HCT116 (cell line): ENCODE results near the gene NOP10. TPM values are rescaled to one million over a fixed set of nuclear protein-coding genes. Genes with fewer than 3 reads are reported as not detected.

Source experiments
- ATAC-seq: fragments of 200-7000 bp; cut with Tn5 transposase; 2 replicates; pipeline ENCODE4 v1.9.1; 2020; ENCODE audit warnings: mild to moderate bottlenecking, moderate library complexity
- BruUV-seq: library from RNA; stranded (reverse); fragments of 400-500 nt; replicated peaks from 2 replicates; lab custom pipeline; 2021; lab: Mats Ljungman, UMichigan
- CTCF ChIA-PET: fragments of 300-600 bp; sonication (Branson Sonifier 250); formaldehyde crosslinking; loops from one replicate; lab custom pipeline; 2021; ENCODE audit warnings: antibody characterized with exemption; lab: Charles Lee
- POLR2A ChIA-PET: fragments of 300-600, 350-600 bp; sonication (Branson Sonifier 250); formaldehyde crosslinking; loops from one replicate; lab custom pipeline; 2021; ENCODE audit warnings: antibody characterized with exemption; lab: Charles Lee
- RAD21 ChIA-PET, 2 experiments: fragments of 300-600 bp; sonication (Branson Sonifier 250); formaldehyde crosslinking; loops; one replicate each; lab custom pipeline; 2023; ENCODE audit warnings: low total read pairs in 2 of 2; ENCODE audit not compliant: uncharacterized antibody in 2 of 2, unreplicated experiment in 2 of 2, low non-redundant PET in 1 of 2; lab: Charles Lee
- DNase-seq: peaks from one replicate; pipeline ENCODE4 v3.0.0-alpha.2; 2010; ENCODE audit warnings: low read depth, low spot score
- H2AFZ ChIP-seq: fragments of 200-600 bp; shearing (Covaris generic), sonication (generic); 2 replicates; pipeline ENCODE4 v1.6.1; 2017; ENCODE audit warnings: low read depth, mixed run types, mixed read lengths, antibody characterized with exemption, low read length; ENCODE audit not compliant: poor library complexity, severe bottlenecking
- H3K27ac ChIP-seq: 2 replicates; pipeline ENCODE4 v1.5.1; 2012; ENCODE audit warnings: low read depth, low read length
- H3K27me3 ChIP-seq: fragments of 200-600 bp; sonication (generic); 2 replicates; pipeline ENCODE4 v1.6.1; 2016; ENCODE audit warnings: mixed run types, low read length, mixed read lengths; ENCODE audit not compliant: insufficient read depth
- H3K36me3 ChIP-seq, 2 experiments: fragments of 200-500 bp in 1 of 2; fragments of 200-600 bp in 1 of 2; sonication (Bioruptor generic) in 1 of 2; sonication (generic) in 1 of 2; 2 replicates each; pipeline versions ENCODE4 v1.5.1 to v1.6.1; 2014 to 2016; ENCODE audit warnings: low read length in 2 of 2, inconsistent platforms in 1 of 2, mixed read lengths in 1 of 2, mixed run types in 1 of 2; ENCODE audit not compliant: insufficient read depth in 2 of 2, control insufficient read depth in 1 of 2
- H3K4me1 ChIP-seq, 2 experiments: fragments of 200-600 bp in 1 of 2; sonication (generic) in 1 of 2; 2 replicates each; pipeline versions ENCODE4 v1.5.1 to v1.6.1; 2012 to 2017; ENCODE audit warnings: low read length in 2 of 2, inconsistent platforms in 1 of 2, mild to moderate bottlenecking in 1 of 2, mixed read lengths in 1 of 2, mixed run types in 1 of 2, moderate library complexity in 1 of 2; ENCODE audit not compliant: insufficient read depth in 2 of 2, control insufficient read depth in 1 of 2
- H3K4me2 ChIP-seq: fragments of 200-600 bp; sonication (generic); 2 replicates; pipeline ENCODE4 v1.6.1; 2017; ENCODE audit warnings: mixed run types, low read length, mixed read lengths
- H3K4me3 ChIP-seq, 2 experiments: fragments of 200-600 bp in 1 of 2; sonication (generic) in 1 of 2; replicated peaks in 1 of 2; 2 replicates each; pipeline ENCODE4 v1.5.1; 2011 to 2016; ENCODE audit warnings: low read length in 2 of 2, control low read depth in 1 of 2, low read depth in 1 of 2, mild to moderate bottlenecking in 1 of 2, mixed read lengths in 1 of 2, mixed run types in 1 of 2
- H3K79me2 ChIP-seq: fragments of 200-600 bp; sonication (generic); 2 replicates; pipeline ENCODE4 v1.6.1; 2017; ENCODE audit warnings: mild to moderate bottlenecking, mixed run types, low read length, moderate library complexity, mixed read lengths; ENCODE audit not compliant: insufficient read depth
- H3K9ac ChIP-seq: fragments of 200-600 bp; sonication (generic); 2 replicates; pipeline ENCODE4 v1.6.1; 2016; ENCODE audit warnings: low read length, mixed read lengths
- H3K9me2 ChIP-seq: fragments of 200-600 bp; sonication (generic), shearing (Covaris generic); 2 replicates; pipeline ENCODE4 v1.6.1; 2017; ENCODE audit warnings: mixed run types, mild to moderate bottlenecking, moderate library complexity; ENCODE audit not compliant: insufficient read depth
- H3K9me3 ChIP-seq, 2 experiments: fragments of 200-500 bp in 1 of 2; fragments of 200-600 bp in 1 of 2; sonication (Bioruptor generic) in 1 of 2; sonication (generic) in 1 of 2; 2 replicates each; pipeline ENCODE4 v1.6.1; 2014 to 2017; ENCODE audit warnings: low read length in 2 of 2, mixed read lengths in 2 of 2, inconsistent platforms in 1 of 2, low read depth in 1 of 2, mild to moderate bottlenecking in 1 of 2, mixed run types in 1 of 2, moderate library complexity in 1 of 2; ENCODE audit not compliant: control insufficient read depth in 1 of 2, insufficient read depth in 1 of 2
- H4K20me1 ChIP-seq: fragments of 200-600 bp; sonication (generic), shearing (Covaris generic); 2 replicates; pipeline ENCODE4 v1.6.1; 2017; ENCODE audit warnings: mixed run types, mild to moderate bottlenecking, moderate library complexity; ENCODE audit not compliant: insufficient read depth
- CBX3 ChIP-seq: IDR thresholded peaks from 2 replicates; pipeline ENCODE4 v1.6.1; 2012; ENCODE audit warnings: low read depth
- CEBPB ChIP-seq: IDR thresholded peaks from 2 replicates; pipeline ENCODE4 v1.6.1; 2012; ENCODE audit warnings: low read depth
- EGR1 ChIP-seq: IDR thresholded peaks from 2 replicates; pipeline ENCODE4 v1.6.1; 2012; ENCODE audit warnings: low read depth
- EZH2 ChIP-seq: fragments of 200-600 bp; sonication (generic); IDR thresholded peaks from 2 replicates; pipeline ENCODE4 v1.6.1; 2017; ENCODE audit warnings: antibody characterized with exemption, mixed run types
- FOSL1 ChIP-seq: IDR thresholded peaks from 2 replicates; pipeline ENCODE4 v1.6.1; 2012; ENCODE audit warnings: low read depth
- POLR2A ChIP-seq: IDR thresholded peaks from 2 replicates; pipeline ENCODE4 v1.7.0; 2011; ENCODE audit warnings: borderline replicate concordance; ENCODE audit not compliant: insufficient read depth, insufficient read length; ENCODE audit errors: extremely low read depth
- RAD21 ChIP-seq: IDR thresholded peaks from 2 replicates; pipeline ENCODE4 v1.6.1; 2012; ENCODE audit warnings: low read depth, mild to moderate bottlenecking
- SP1 ChIP-seq: IDR thresholded peaks from 2 replicates; pipeline ENCODE4 v1.6.1; 2012; ENCODE audit warnings: low read depth
- SRF ChIP-seq: IDR thresholded peaks from 2 replicates; pipeline ENCODE4 v1.6.1; 2012; ENCODE audit warnings: low read depth
- TCF7L2 ChIP-seq: IDR thresholded peaks from 2 replicates; pipeline ENCODE4 v1.7.0; 2011; ENCODE audit warnings: borderline replicate concordance, inconsistent platforms; ENCODE audit not compliant: insufficient read depth, insufficient read length; ENCODE audit errors: extremely low read depth
- ZFX ChIP-seq: fragments of 450-650 bp; IDR thresholded peaks from 2 replicates; pipeline ENCODE4 v1.6.1; 2017
- ZNF274 ChIP-seq: fragments of 200-500 bp; sonication (Bioruptor generic); IDR thresholded peaks from 2 replicates; pipeline ENCODE4 v1.6.1; 2014; ENCODE audit warnings: mild to moderate bottlenecking, low read depth, low read length, inconsistent platforms
- intact Hi-C: fragments of 100-400 bp; cut with micrococcal nuclease; formaldehyde crosslinking; loops from 2 replicates; pipeline ENCODE4 v1.10.0; 2022
- total RNA-seq: library from RNA; stranded (reverse); gene quantifications from one replicate; pipeline ENCODE4 v1.2.1, GENCODE V29; 2021; ENCODE audit not compliant: unreplicated experiment
- TF ChIP-seq, protein P1 (sequence below): IDR thresholded peaks from 2 replicates; pipeline ENCODE4 v1.6.1; 2011; ENCODE audit warnings: mild to moderate bottlenecking, low read length, moderate library complexity; ENCODE audit not compliant: insufficient replicate concordance; ENCODE audit errors: extremely low read depth

Gene NOP10
- total RNA-seq, 1 experiment from 2014 or later = 216 TPM

DNA sequence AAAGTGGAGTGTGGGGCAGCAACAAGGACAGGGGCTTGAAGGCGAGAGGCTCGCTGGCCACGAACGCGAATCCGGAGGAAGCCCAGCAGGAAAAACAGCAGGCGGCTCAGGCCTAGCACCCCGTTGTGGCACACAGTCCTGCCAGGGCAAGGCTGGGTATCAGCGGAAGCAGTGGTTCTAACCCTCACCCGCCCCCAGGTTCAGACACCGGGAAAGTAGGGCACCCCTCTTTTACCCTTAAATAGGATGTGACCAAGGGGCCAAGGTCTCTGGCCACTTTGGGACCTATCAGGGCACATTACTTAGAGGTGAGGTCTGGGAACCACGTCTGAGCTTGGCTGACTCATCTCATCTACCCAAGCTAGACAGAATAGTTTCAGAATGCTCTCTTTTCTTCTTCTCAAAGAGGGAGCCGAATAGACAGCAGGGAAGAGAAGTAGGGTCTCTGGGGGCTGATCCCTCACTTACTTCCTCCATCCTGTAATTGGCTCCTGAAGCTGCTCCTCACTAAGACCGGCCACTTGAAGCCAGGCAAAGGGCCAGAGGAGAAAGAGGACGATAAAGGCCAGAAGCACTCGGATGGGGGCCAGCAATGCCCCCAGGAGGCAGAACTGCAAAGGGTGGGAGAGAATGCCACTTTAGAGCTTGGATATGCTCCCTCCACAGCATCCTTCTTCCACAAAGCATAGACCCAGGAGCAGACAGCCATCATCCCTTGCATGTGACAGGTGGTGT lies 22.3 kb upstream of the NOP10 start:
- no peaks in the 10 kb centered on the region for H3K9me3 ChIP-seq
- H3K27ac ChIP-seq = no peak overlapping the region
- ATAC-seq (no peak), DNase-seq (no peak)
- H3K9me2 ChIP-seq = no peaks in the 10 kb centered on the region
- peaks cover 21% of the 10 kb centered on the region for H3K79me2 ChIP-seq
- no peak overlapping the region for H2AFZ ChIP-seq
- no TSS peak for BruUV-seq
- H3K4me3 ChIP-seq = peak overlapping the region in 1 of 2 experiments; percentile 98; a peak in 2 of 4 replicates
- H3K27me3 ChIP-seq = no peaks in the 10 kb centered on the region
- ChIA-PET CTCF (interaction anchor here (0.8 to 1.4 kb wide), 3 partner anchors 22 to 255 kb away, joined by 3 to 4 read pairs (median 3); partner anchors contain the start of genes NOP10 and NUTM1), RAD21 (no interaction called here), POLR2A (interaction anchor here (1.2 to 1.7 kb wide), 2 partner anchors 22 to 27 kb away, joined by 4 to 5 read pairs; partner anchors contain the start of genes NOP10, NUTM1 and SLC12A6)
- no peak for TF ChIP-seq CBX3
- TF ChIP-seq EZH2 = no peak
- TF ChIP-seq FOSL1 = no peak
- no peak for TF ChIP-seq ZNF274
- TF ChIP-seq EGR1 = no peak
- TF ChIP-seq SP1 = no peak
- no peak for TF ChIP-seq CEBPB
- TF ChIP-seq TCF7L2 = no peak
- TF ChIP-seq RAD21 = no peak
- TF ChIP-seq SRF = no peak
- TF ChIP-seq, protein P1, sequence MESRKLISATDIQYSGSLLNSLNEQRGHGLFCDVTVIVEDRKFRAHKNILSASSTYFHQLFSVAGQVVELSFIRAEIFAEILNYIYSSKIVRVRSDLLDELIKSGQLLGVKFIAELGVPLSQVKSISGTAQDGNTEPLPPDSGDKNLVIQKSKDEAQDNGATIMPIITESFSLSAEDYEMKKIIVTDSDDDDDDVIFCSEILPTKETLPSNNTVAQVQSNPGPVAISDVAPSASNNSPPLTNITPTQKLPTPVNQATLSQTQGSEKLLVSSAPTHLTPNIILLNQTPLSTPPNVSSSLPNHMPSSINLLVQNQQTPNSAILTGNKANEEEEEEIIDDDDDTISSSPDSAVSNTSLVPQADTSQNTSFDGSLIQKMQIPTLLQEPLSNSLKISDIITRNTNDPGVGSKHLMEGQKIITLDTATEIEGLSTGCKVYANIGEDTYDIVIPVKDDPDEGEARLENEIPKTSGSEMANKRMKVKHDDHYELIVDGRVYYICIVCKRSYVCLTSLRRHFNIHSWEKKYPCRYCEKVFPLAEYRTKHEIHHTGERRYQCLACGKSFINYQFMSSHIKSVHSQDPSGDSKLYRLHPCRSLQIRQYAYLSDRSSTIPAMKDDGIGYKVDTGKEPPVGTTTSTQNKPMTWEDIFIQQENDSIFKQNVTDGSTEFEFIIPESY = no peak
- no peak for TF ChIP-seq ZFX
- no peak for TF ChIP-seq POLR2A
- peak overlapping the region; percentile 72 for H3K4me2 ChIP-seq
- H3K36me3 ChIP-seq = peaks cover 13 to 22% of the 10 kb centered on the region in 2 experiments; a peak in 2 of 4 replicates
- intact Hi-C loops = loop anchor here (10.0 kb wide), 3 partner anchors 50 to 300 kb away; partner anchors contain the start of gene EMC4
- no peaks in the 10 kb centered on the region; the same call in 1 of the 2 replicates for H4K20me1 ChIP-seq
- 0 out of 2 replicates have a peak overlapping the region, but pooled peaks have one; percentile 86 for H3K9ac ChIP-seq
- H3K4me1 ChIP-seq = peaks cover 21 to 41% of the 10 kb centered on the region in 2 experiments
